Measurements from ENCODE around the gene CDK5RAP3.

CDK5RAP3 gene

GRCh38 chr17:47942096-47942510 lies 28.8 kb upstream of the CDK5RAP3 start:
- Histone ChIP-seq H3K36me3 (ENCODE audit: control insufficient read depth in 4 of 4, insufficient read depth in 4 of 4, low read length in 3 of 4) (peaks cover 2 to 29% (median 13%) of the 10 kb centered on the region in 4 experiments), H3K4me3 (ENCODE audit: control insufficient read depth in 1 of 7, extremely low read depth in 1 of 7, insufficient read depth in 4 of 7, low read depth in 2 of 7, low read length in 6 of 7) (peak overlapping the region; percentile 64 to 90 (median 80)), H3K9me3 (ENCODE audit: control extremely low read depth in 1 of 5, control insufficient read depth in 4 of 5, insufficient read depth in 2 of 5, low read depth in 1 of 5, low read length in 4 of 5) (no peaks in the 10 kb centered on the region), H3K27me3 (replicated peaks in 2 of 5; ENCODE audit: control insufficient read depth in 4 of 5, insufficient read depth in 5 of 5, low read length in 4 of 5) (no peaks in the 10 kb centered on the region), H3K27ac (ENCODE audit: insufficient read depth in 1 of 2, low read depth in 1 of 2, low read length in 2 of 2, poor library complexity in 1 of 2, severe bottlenecking in 2 of 2) (peak overlapping the region; percentile 62 to 81), H3K4me1 (ENCODE audit: control extremely low read depth in 1 of 4, control insufficient read depth in 4 of 4, insufficient read depth in 4 of 4, low read length in 3 of 4) (peaks cover 6 to 56% (median 28%) of the 10 kb centered on the region in 4 experiments)
- POLR2A ChIA-PET, result interaction anchor here (1.2 kb wide), 1 partner anchor 47 kb away, joined by 3 read pairs; the partner anchor contains the start of gene SP2
- WGBS (ENCODE audit: insufficient coverage), result 0% methylated on average over 5 of the region's 5 CpGs
- DNase-seq, result peak in 1 of 3 donors; percentile 20
- CTCF ChIA-PET, result interaction anchor here (0.7 to 21.8 kb wide), 7 partner anchors 8 to 111 kb away, joined by 3 to 504 read pairs (median 3); partner anchors contain the start of genes CDK5RAP3, LRRC46, MRPL10 and PRR15L

GRCh38 chr17:47942568-47942967 lies 28.3 kb upstream of the CDK5RAP3 start:
- CTCF ChIA-PET, result interaction anchor here (1.0 to 21.8 kb wide), 5 partner anchors 8 to 111 kb away, joined by 3 to 504 read pairs (median 3); partner anchors contain the start of genes CDK5RAP3, LRRC46, MRPL10 and PRR15L
- no peaks in the 10 kb centered on the region for H3K27me3 ChIP-seq (replicated peaks in 2 of 5; ENCODE audit: control insufficient read depth in 4 of 5, insufficient read depth in 5 of 5, low read length in 4 of 5)
- POLR2A ChIA-PET, result no interaction called here
- no peak for DNase-seq
- peaks cover 2 to 29% (median 13%) of the 10 kb centered on the region in 4 experiments for H3K36me3 ChIP-seq (ENCODE audit: control insufficient read depth in 4 of 4, insufficient read depth in 4 of 4, low read length in 3 of 4)
- peak overlapping the region in 3 of 7 experiments; percentile 80 to 90 (median 87) for H3K4me3 ChIP-seq (ENCODE audit: control insufficient read depth in 1 of 7, extremely low read depth in 1 of 7, insufficient read depth in 4 of 7, low read depth in 2 of 7, low read length in 6 of 7)
- peaks cover 6 to 58% (median 28%) of the 10 kb centered on the region in 4 experiments for H3K4me1 ChIP-seq (ENCODE audit: control extremely low read depth in 1 of 4, control insufficient read depth in 4 of 4, insufficient read depth in 4 of 4, low read length in 3 of 4)
- H3K27ac ChIP-seq (ENCODE audit: insufficient read depth in 1 of 2, low read depth in 1 of 2, low read length in 2 of 2, poor library complexity in 1 of 2, severe bottlenecking in 2 of 2), result peak overlapping the region in 1 of 2 experiments; percentile 81
- WGBS (ENCODE audit: insufficient coverage), result 88% methylated on average over 3 of the region's 6 CpGs
- no peaks in the 10 kb centered on the region for H3K9me3 ChIP-seq (ENCODE audit: control extremely low read depth in 1 of 5, control insufficient read depth in 4 of 5, insufficient read depth in 2 of 5, low read depth in 1 of 5, low read length in 4 of 5)

- CTCF ChIA-PET, result interaction anchor here (0.5 to 21.8 kb wide), 9 partner anchors 15 to 566 kb away, joined by 3 to 504 read pairs (median 4); partner anchors contain the start of genes CDK5RAP3 and PRR15L
- Histone ChIP-seq H3K36me3 (ENCODE audit: control insufficient read depth in 4 of 4, insufficient read depth in 4 of 4, low read length in 3 of 4) (peaks cover 2 to 40% (median 13%) of the 10 kb centered on the region in 4 experiments), H3K9me3 (ENCODE audit: control extremely low read depth in 1 of 5, control insufficient read depth in 4 of 5, insufficient read depth in 2 of 5, low read depth in 1 of 5, low read length in 4 of 5) (no peaks in the 10 kb centered on the region), H3K27me3 (replicated peaks in 2 of 5; ENCODE audit: control insufficient read depth in 4 of 5, insufficient read depth in 5 of 5, low read length in 4 of 5) (no peaks in the 10 kb centered on the region), H3K27ac (ENCODE audit: insufficient read depth in 1 of 2, low read depth in 1 of 2, low read length in 2 of 2, poor library complexity in 1 of 2, severe bottlenecking in 2 of 2) (no peak overlapping the region), H3K4me1 (ENCODE audit: control extremely low read depth in 1 of 4, control insufficient read depth in 4 of 4, insufficient read depth in 4 of 4, low read length in 3 of 4) (peaks cover 8 to 64% (median 38%) of the 10 kb centered on the region in 4 experiments), H3K4me3 (ENCODE audit: control insufficient read depth in 1 of 7, extremely low read depth in 1 of 7, insufficient read depth in 4 of 7, low read depth in 2 of 7, low read length in 6 of 7) (no peak overlapping the region)
- 51% methylated on average over 5 of the region's 8 CpGs for WGBS (ENCODE audit: insufficient coverage)
- POLR2A ChIA-PET, result no interaction called here
- DNase-seq, result peak in 1 of 3 donors; percentile 26
These were observed 25.8 kb upstream of the CDK5RAP3 start for GRCh38 chr17:47945080-47945479.

- POLR2A ChIA-PET, result no interaction called here
- 94% methylated on average over 10 of the region's 10 CpGs for WGBS (ENCODE audit: insufficient coverage)
- H3K4me3 ChIP-seq (ENCODE audit: control insufficient read depth in 1 of 7, extremely low read depth in 1 of 7, insufficient read depth in 4 of 7, low read depth in 2 of 7, low read length in 6 of 7), result no peak overlapping the region
- DNase-seq, result no peak
- no peak overlapping the region for H3K27ac ChIP-seq (ENCODE audit: insufficient read depth in 1 of 2, low read depth in 1 of 2, low read length in 2 of 2, poor library complexity in 1 of 2, severe bottlenecking in 2 of 2)
- H3K9me3 ChIP-seq (ENCODE audit: control extremely low read depth in 1 of 5, control insufficient read depth in 4 of 5, insufficient read depth in 2 of 5, low read depth in 1 of 5, low read length in 4 of 5), result no peaks in the 10 kb centered on the region
- no peaks in the 10 kb centered on the region for H3K27me3 ChIP-seq (replicated peaks in 2 of 5; ENCODE audit: control insufficient read depth in 4 of 5, insufficient read depth in 5 of 5, low read length in 4 of 5)
- peaks cover 2 to 40% (median 13%) of the 10 kb centered on the region in 4 experiments for H3K36me3 ChIP-seq (ENCODE audit: control insufficient read depth in 4 of 4, insufficient read depth in 4 of 4, low read length in 3 of 4)
- CTCF ChIA-PET, result interaction anchor here (0.5 to 21.8 kb wide), 23 partner anchors 9 to 567 kb away, joined by 3 to 504 read pairs (median 4); partner anchors contain the start of genes CDK5RAP3, NFE2L1, PRR15L and SCRN2
- peaks cover 8 to 66% (median 42%) of the 10 kb centered on the region in 4 experiments for H3K4me1 ChIP-seq (ENCODE audit: control extremely low read depth in 1 of 4, control insufficient read depth in 4 of 4, insufficient read depth in 4 of 4, low read length in 3 of 4)
These were observed 25.1 kb upstream of the CDK5RAP3 start for GRCh38 chr17:47945529-47946508.

GRCh38 chr17:47946516-47946915 lies 24.4 kb upstream of the CDK5RAP3 start:
- no peak overlapping the region for H3K27ac ChIP-seq (ENCODE audit: insufficient read depth in 1 of 2, low read depth in 1 of 2, low read length in 2 of 2, poor library complexity in 1 of 2, severe bottlenecking in 2 of 2)

GRCh38 chr17:47946929-47947397 lies 23.9 kb upstream of the CDK5RAP3 start:
- Histone ChIP-seq H3K4me3 (ENCODE audit: control insufficient read depth in 1 of 7, extremely low read depth in 1 of 7, insufficient read depth in 4 of 7, low read depth in 2 of 7, low read length in 6 of 7) (no peak overlapping the region), H3K27me3 (replicated peaks in 2 of 5; ENCODE audit: control insufficient read depth in 4 of 5, insufficient read depth in 5 of 5, low read length in 4 of 5) (no peaks in the 10 kb centered on the region), H3K36me3 (ENCODE audit: control insufficient read depth in 4 of 4, insufficient read depth in 4 of 4, low read length in 3 of 4) (peaks cover 2 to 40% (median 13%) of the 10 kb centered on the region in 4 experiments), H3K27ac (ENCODE audit: insufficient read depth in 1 of 2, low read depth in 1 of 2, low read length in 2 of 2, poor library complexity in 1 of 2, severe bottlenecking in 2 of 2) (no peak overlapping the region), H3K4me1 (ENCODE audit: control extremely low read depth in 1 of 4, control insufficient read depth in 4 of 4, insufficient read depth in 4 of 4, low read length in 3 of 4) (peaks cover 5 to 66% (median 39%) of the 10 kb centered on the region in 4 experiments), H3K9me3 (ENCODE audit: control extremely low read depth in 1 of 5, control insufficient read depth in 4 of 5, insufficient read depth in 2 of 5, low read depth in 1 of 5, low read length in 4 of 5) (no peaks in the 10 kb centered on the region)
- ChIA-PET POLR2A (interaction anchor here (0.7 to 0.9 kb wide), 2 partner anchors 24 to 50 kb away, joined by 3 read pairs; partner anchors contain the start of gene CDK5RAP3), CTCF (interaction anchor here (0.8 to 21.8 kb wide), 18 partner anchors 10 to 106 kb away, joined by 3 to 504 read pairs (median 4); partner anchors contain the start of genes CDK5RAP3, NFE2L1, PRR15L and SCRN2)
- 0% methylated on average over 1 of the region's 2 CpGs for WGBS (ENCODE audit: insufficient coverage)
- DNase-seq, result peak; percentile 82 to 88 (median 87)

More at GRCh38 chr17:47946516-47946915, 24.4 kb upstream of the CDK5RAP3 start:
- 96% methylated on average over 5 of the region's 6 CpGs for WGBS (ENCODE audit: insufficient coverage)
- Histone ChIP-seq H3K4me3 (ENCODE audit: control insufficient read depth in 1 of 7, extremely low read depth in 1 of 7, insufficient read depth in 4 of 7, low read depth in 2 of 7, low read length in 6 of 7) (no peak overlapping the region), H3K9me3 (ENCODE audit: control extremely low read depth in 1 of 5, control insufficient read depth in 4 of 5, insufficient read depth in 2 of 5, low read depth in 1 of 5, low read length in 4 of 5) (no peaks in the 10 kb centered on the region), H3K36me3 (ENCODE audit: control insufficient read depth in 4 of 4, insufficient read depth in 4 of 4, low read length in 3 of 4) (peaks cover 2 to 40% (median 13%) of the 10 kb centered on the region in 4 experiments), H3K27me3 (replicated peaks in 2 of 5; ENCODE audit: control insufficient read depth in 4 of 5, insufficient read depth in 5 of 5, low read length in 4 of 5) (no peaks in the 10 kb centered on the region), H3K4me1 (ENCODE audit: control extremely low read depth in 1 of 4, control insufficient read depth in 4 of 4, insufficient read depth in 4 of 4, low read length in 3 of 4) (peaks cover 8 to 67% (median 39%) of the 10 kb centered on the region in 4 experiments)
- ChIA-PET CTCF (interaction anchor here (0.8 to 21.8 kb wide), 19 partner anchors 10 to 109 kb away, joined by 3 to 504 read pairs (median 4); partner anchors contain the start of genes CDK5RAP3, NFE2L1, PRR15L and SCRN2), POLR2A (no interaction called here)
- no peak for DNase-seq
